Muscle of leg (tissue), 16 donors: Measurements from ENCODE around the gene UBE2U. TPM values are rescaled to one million over a fixed set of nuclear protein-coding genes. Genes with fewer than 3 reads are reported as not detected.
A peak's percentile ranks its signal among the peaks of the same experiment; 100 is the strongest.

Experiments
- DNase-seq: peaks from one replicate; pipeline ENCODE4 v3.0.0; 2013
- H3K27ac ChIP-seq: one replicate; pipeline ENCODE4 v1.5.1; 2013; ENCODE audit warnings: mild to moderate bottlenecking, low read length, control low read depth
- H3K27me3 ChIP-seq: one replicate; pipeline ENCODE4 v1.6.1; 2013; ENCODE audit warnings: low read length; ENCODE audit not compliant: control insufficient read depth, insufficient read depth
- H3K36me3 ChIP-seq: one replicate; pipeline ENCODE4 v1.6.1; 2013; ENCODE audit warnings: low read length; ENCODE audit not compliant: control insufficient read depth, insufficient read depth
- H3K4me1 ChIP-seq: one replicate; pipeline ENCODE4 v1.6.1; 2013; ENCODE audit warnings: low read length; ENCODE audit not compliant: control insufficient read depth, insufficient read depth
- H3K4me3 ChIP-seq: one replicate; pipeline ENCODE4 v1.5.1; 2013; ENCODE audit warnings: low read length, control low read depth
- H3K9me3 ChIP-seq: replicated peaks from 2 replicates; pipeline ENCODE4 v1.6.1; 2013; ENCODE audit warnings: low read depth, low read length; ENCODE audit not compliant: control insufficient read depth
- WGBS: methylation state at CpG from one replicate; pipeline ENCODE4 v1.1.5; 2013; ENCODE audit warnings: missing lambda C conversion rate; ENCODE audit not compliant: insufficient coverage; 5-methylcytosine and 5-hydroxymethylcytosine counted together
- long read RNA-seq, 11 donors: transcript quantifications; one replicate each; lab custom pipeline, GENCODE V29; 2026
- polyA plus RNA-seq, 8 donors: library from polyadenylated mRNA; unstranded; fragments of 120-200 nt; gene quantifications; one replicate each; pipeline versions ENCODE4 v1.2.1 to v1.2.3, GENCODE V29; 2013; ENCODE audit warnings: inconsistent platforms in 1 of 8, low replicate concordance in 1 of 8; ENCODE audit not compliant: insufficient read length in 8 of 8, insufficient read depth in 1 of 8
- total RNA-seq: library from RNA; stranded (reverse); fragments of 120-200 nt; gene quantifications from one replicate; pipeline ENCODE4 v1.2.4, GENCODE V29; 2013

UBE2U gene
- not detected for total RNA-seq
- polyA plus RNA-seq: under 1 TPM in 1 of 8 donors, not detected in 7; 0.11 TPM
- long read RNA-seq, donor 1: 0 reads
- long read RNA-seq, donor 2: 0 reads
- long read RNA-seq, donor 3: 0 reads
- long read RNA-seq, donor 4: 0 reads
- long read RNA-seq, donor 5: 0 reads
- long read RNA-seq, donor 6: 0 reads
- long read RNA-seq, donor 7: 0 reads
- long read RNA-seq, donor 8: 0 reads
- long read RNA-seq, donor 9: 0 reads
- long read RNA-seq, donor 10: 0 reads
- long read RNA-seq, donor 11: 0 reads

DNA sequence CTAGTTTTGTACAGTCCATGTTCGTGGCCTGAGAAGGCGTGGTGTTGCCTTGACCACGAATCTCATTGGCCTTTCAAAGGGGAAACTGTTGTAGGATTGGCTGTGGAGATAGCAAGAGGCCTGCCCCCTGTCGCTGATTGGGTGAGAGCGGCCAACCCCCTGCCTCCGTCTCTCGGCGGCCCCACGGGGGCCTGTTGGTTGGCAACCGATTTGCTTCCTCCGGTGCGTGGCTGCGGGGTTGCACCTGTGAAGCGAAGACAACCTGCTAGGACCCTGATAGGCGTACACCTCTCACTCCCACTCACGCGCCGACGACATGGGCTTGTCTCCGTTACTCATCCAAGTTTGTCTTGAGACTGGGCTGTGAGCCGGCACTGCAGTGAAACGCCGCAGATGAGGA is at the start of gene UBE2U:
TSS of gene UBE2U (plus strand) at position 204 of the 400 bp plus-strand sequence. CDS start 428 bp downstream, outside the sequence.
- no peaks in the 10 kb centered on the region for H3K9me3 ChIP-seq
- DNase-seq: no peak
- H3K27me3 ChIP-seq: no peaks in the 10 kb centered on the region
- H3K4me3 ChIP-seq: no peak within 1 kb of the TSS
- WGBS: 94% methylated on average over 21 of the region's 23 CpGs
- H3K36me3 ChIP-seq: no peaks in the 10 kb centered on the region
- H3K4me1 ChIP-seq: no peaks in the 10 kb centered on the region
- no peak within 1 kb of the TSS for H3K27ac ChIP-seq

GRCh38 chr1:64155278-64155677 is 48.1 kb upstream of the UBE2U start:
- Histone ChIP-seq H3K9me3 (no peaks in the 10 kb centered on the region), H3K27me3 (no peaks in the 10 kb centered on the region), H3K36me3 (no peaks in the 10 kb centered on the region), H3K4me1 (no peaks in the 10 kb centered on the region), H3K4me3 (no peak overlapping the region), H3K27ac (no peak overlapping the region)
- DNase-seq: no peak
- WGBS: 60% methylated on average over 1 of the region's 1 CpG

GRCh38 chr1:64161357-64161941 is 42.0 kb upstream of the UBE2U start:
- Histone ChIP-seq H3K27ac (no peak overlapping the region), H3K4me3 (no peak overlapping the region), H3K36me3 (no peaks in the 10 kb centered on the region), H3K9me3 (no peaks in the 10 kb centered on the region), H3K27me3 (no peaks in the 10 kb centered on the region), H3K4me1 (peaks cover 5% of the 10 kb centered on the region)
- WGBS: no CpG with 5 or more reads among the region's 1 CpG
- DNase-seq: peak; percentile 38

GRCh38 chr1:64162151-64162550 is 41.3 kb upstream of the UBE2U start:
- WGBS: 55% methylated on average over 5 of the region's 6 CpGs
- Histone ChIP-seq H3K4me3 (no peak overlapping the region), H3K9me3 (no peaks in the 10 kb centered on the region), H3K36me3 (no peaks in the 10 kb centered on the region), H3K27me3 (no peaks in the 10 kb centered on the region), H3K4me1 (peaks cover 5% of the 10 kb centered on the region), H3K27ac (no peak overlapping the region)
- DNase-seq: no peak

GRCh38 chr1:64162804-64163203 is 40.6 kb upstream of the UBE2U start:
- H3K9me3 ChIP-seq: no peaks in the 10 kb centered on the region
- H3K36me3 ChIP-seq: no peaks in the 10 kb centered on the region
- H3K4me1 ChIP-seq: peaks cover 5% of the 10 kb centered on the region
- no peak for DNase-seq
- no peaks in the 10 kb centered on the region for H3K27me3 ChIP-seq
- no peak overlapping the region for H3K27ac ChIP-seq
- no peak overlapping the region for H3K4me3 ChIP-seq
- no CpG with 5 or more reads among the region's 1 CpG for WGBS

DNA sequence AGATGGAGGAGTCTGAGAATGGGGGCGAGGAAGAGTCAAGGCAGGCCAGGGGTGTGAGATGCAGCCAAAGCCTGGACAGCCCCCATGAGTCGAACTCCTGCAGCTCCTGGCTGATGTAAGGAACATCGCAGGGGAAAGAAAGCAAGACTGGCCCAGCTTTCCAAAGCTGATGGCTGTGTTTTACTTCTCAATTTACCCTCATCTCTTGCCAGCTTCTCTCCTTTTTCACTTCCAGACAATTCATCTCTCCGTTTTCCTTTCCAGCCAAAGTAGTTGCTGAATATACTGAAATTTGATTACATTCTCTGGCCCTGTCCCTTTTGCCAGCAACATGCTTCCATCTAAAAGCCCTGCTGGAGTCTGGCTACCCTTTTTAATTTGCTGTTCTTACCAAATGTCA is 40.0 kb upstream of the UBE2U start:
- Histone ChIP-seq H3K27me3 (no peaks in the 10 kb centered on the region), H3K36me3 (no peaks in the 10 kb centered on the region), H3K4me3 (no peak overlapping the region), H3K9me3 (no peaks in the 10 kb centered on the region), H3K4me1 (peaks cover 5% of the 10 kb centered on the region), H3K27ac (no peak overlapping the region)
- WGBS: 23% methylated on average over 4 of the region's 4 CpGs
- DNase-seq: peak; percentile 85

- Histone ChIP-seq H3K4me1 (peaks cover 5% of the 10 kb centered on the region), H3K9me3 (no peaks in the 10 kb centered on the region), H3K36me3 (no peaks in the 10 kb centered on the region), H3K27ac (no peak overlapping the region), H3K4me3 (no peak overlapping the region), H3K27me3 (no peaks in the 10 kb centered on the region)
- no CpG with 5 or more reads among the region's 1 CpG for WGBS
- DNase-seq: peak; percentile 83
Observed at GRCh38 chr1:64163970-64164369, 39.5 kb upstream of the UBE2U start.

DNA sequence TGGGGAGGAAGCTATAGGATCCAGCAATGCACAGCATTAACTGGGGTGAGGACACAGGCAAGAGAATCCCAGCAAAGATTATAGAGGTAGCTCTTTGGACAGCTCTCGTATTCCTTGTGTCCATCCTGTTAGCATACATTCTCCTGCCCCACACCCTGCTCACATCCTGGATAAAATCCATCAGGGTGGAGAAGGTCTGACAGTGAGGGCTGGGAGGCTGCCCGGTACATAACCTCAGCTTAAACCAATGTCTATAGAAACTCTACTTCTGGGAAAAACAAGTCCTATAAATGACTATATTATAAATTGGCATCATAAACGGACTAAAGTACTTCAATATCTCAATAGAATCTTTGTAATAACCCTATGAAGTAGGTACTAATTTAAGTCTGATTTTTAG is 36.8 kb upstream of the UBE2U start:
- Histone ChIP-seq H3K4me3 (no peak overlapping the region), H3K27ac (no peak overlapping the region), H3K36me3 (no peaks in the 10 kb centered on the region), H3K4me1 (peaks cover 8% of the 10 kb centered on the region), H3K27me3 (no peaks in the 10 kb centered on the region), H3K9me3 (no peaks in the 10 kb centered on the region)
- no CpG with 5 or more reads among the region's 3 CpGs for WGBS
- peak; percentile 57 for DNase-seq

DNA sequence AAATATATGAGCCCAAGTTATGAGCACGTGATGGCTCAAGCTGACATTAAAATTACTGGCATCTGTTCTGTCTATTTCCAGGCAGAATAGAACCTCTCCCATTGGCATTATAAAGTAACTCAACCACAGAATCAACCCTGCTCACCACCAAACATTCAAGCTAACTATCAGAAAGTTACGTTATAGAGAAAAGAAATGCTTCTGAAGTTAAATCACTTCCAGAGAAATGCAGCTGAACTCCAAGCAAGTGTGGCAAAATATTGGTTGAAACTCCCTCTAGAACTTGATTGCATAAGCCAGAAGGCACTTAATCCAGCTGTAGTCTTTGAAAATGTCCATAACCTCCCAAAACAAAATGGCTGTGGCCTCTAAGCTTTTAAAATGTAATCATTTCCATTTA is 36.2 kb upstream of the UBE2U start:
- no peaks in the 10 kb centered on the region for H3K9me3 ChIP-seq

GRCh38 chr1:64171246-64171645 is 32.2 kb upstream of the UBE2U start:
- WGBS: no CpG with 5 or more reads among the region's 1 CpG
- Histone ChIP-seq H3K27me3 (no peaks in the 10 kb centered on the region), H3K4me3 (no peak overlapping the region), H3K4me1 (peaks cover 12% of the 10 kb centered on the region), H3K36me3 (no peaks in the 10 kb centered on the region), H3K9me3 (no peaks in the 10 kb centered on the region), H3K27ac (peak overlapping the region; percentile 8)
- no peak for DNase-seq

More for the DNA sequence above, 36.2 kb upstream of the UBE2U start:
- no peak for DNase-seq
- Histone ChIP-seq H3K36me3 (no peaks in the 10 kb centered on the region), H3K27me3 (no peaks in the 10 kb centered on the region), H3K27ac (no peak overlapping the region), H3K4me3 (no peak overlapping the region), H3K4me1 (peaks cover 7% of the 10 kb centered on the region)
- no CpG with 5 or more reads among the region's 2 CpGs for WGBS
